GM18951 (cell line): ENCODE data around the gene PPFIBP1.

Experiments used
- POLR2A ChIP-seq: IDR thresholded peaks from 4 replicates; pipeline ENCODE4 v1.6.1; 2011; ENCODE audit warnings: mild to moderate bottlenecking; ENCODE audit not compliant: insufficient read length, insufficient read depth; ENCODE audit errors: extremely low read depth
- in situ Hi-C: fragments of 300-500 bp; cut with MboI; formaldehyde crosslinking; loops from one replicate; pipeline ENCODE4 v1.12.0; 2022; ENCODE audit warnings: low sequenced_read_pairs, mixed read lengths, inconsistent platforms; ENCODE audit not compliant: unreplicated experiment

PPFIBP1 gene

DNA sequence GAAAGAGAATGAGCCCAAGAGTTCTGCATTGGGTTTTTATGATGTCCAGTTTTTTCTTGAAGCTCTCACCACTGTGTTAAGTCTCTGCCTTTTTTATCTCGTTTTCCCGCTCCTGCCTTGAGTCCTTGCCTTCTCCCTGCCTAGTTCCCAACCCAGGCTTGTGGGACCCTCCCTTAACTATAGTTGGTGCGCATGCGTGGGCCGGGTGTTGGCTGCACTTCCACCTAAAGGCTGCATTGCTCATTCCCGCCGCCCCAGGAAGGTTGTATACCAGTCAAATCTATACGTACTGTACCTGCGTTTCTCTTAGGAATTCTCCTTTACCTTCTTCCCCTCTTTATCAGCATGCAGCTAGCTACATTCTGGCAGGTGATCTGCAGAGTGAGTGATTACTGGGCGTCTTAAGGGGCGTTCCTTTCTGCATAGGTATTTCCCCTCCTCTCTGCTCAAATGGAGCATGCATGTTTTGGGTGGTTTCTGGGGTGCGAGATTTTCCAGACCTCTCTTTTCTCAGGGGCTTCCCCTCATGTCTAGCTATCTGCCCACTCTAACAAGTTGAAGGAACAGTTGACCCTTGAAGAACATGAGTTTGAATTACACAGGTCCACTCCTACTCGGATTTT is 165.7 kb downstream of the PPFIBP1 start:
- in situ Hi-C loops, result no loop called here
- no peak for TF ChIP-seq POLR2A

DNA sequence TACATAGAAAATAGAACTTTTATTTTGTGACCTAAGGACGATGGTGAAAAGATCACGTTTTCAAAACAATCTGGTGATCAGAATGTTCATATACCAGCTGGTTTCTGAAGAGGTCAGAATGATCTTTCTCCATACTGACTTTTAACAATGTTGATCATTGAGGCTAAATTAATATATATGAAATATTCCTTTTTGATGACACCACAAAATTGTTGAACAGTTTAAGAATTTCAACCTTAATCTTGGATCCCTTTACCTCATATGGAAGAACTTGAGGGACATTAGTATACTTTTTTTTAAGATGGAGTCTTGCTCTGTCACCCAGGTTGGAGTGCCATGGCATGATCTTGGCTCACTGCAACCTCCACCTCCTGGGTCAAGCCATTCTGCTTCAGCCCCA is 169.4 kb downstream of the PPFIBP1 start:
- in situ Hi-C loops, result no loop called here
- no peak for TF ChIP-seq POLR2A

DNA sequence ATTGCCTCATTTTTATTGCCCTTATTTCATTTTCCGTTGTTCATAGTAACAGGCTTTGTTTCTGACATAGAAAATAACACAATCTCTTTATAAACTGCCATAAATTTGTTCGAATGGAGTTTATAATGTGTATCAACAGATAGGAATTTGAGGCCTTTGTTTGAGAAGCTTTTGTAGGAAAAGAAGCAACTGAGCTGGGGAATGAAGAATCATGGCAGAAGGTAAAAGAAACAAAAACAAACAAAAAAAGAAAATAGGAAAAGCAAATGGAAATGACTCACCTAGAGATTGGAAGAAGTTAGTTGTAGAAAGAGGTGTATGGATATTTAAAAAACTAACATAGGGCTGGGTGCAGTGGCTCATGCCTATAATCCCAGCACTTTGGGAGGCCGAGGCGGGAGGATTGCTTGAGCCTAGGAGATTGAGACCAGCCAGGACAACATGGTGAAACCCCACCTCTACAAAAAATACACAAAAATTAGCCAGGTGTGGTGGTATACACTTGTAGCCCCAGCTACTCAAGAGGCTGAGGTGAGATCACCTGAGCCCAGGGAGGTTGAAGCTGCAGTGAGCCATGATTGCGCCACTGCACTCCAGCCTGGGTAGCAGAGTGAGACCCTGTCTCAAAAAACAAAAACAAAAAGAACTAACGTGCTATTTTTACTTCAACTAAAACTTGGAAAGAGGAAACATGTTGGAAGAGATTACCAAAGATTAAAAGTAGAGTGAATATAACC is 171.7 kb downstream of the PPFIBP1 start:
- in situ Hi-C loops, result no loop called here
- TF ChIP-seq POLR2A, result no peak

DNA sequence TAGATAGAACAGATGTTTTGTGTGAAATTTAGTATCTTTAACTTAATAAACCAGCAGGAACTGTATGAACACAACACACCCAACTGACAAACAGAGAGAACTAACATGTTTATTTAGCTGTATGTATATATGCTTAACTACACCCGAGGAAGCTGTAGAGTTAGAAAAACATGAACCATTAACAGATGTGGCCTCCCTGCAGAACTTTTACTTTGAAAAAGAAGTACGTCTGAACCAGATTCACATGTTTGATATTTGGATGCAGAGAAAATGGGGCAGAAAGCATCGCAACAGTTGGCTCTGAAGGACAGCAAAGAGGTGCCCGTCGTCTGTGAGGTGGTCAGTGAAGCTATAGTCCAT is 172.3 kb downstream of the PPFIBP1 start, which contains the start of gene REP15:
Gene REP15, plus strand, starts transcription at position 155 of the 360 bp plus-strand sequence. Its CDS starts 116 bp downstream, at position 271.
- in situ Hi-C loops, result no loop called here
- TF ChIP-seq POLR2A, result no peak

DNA sequence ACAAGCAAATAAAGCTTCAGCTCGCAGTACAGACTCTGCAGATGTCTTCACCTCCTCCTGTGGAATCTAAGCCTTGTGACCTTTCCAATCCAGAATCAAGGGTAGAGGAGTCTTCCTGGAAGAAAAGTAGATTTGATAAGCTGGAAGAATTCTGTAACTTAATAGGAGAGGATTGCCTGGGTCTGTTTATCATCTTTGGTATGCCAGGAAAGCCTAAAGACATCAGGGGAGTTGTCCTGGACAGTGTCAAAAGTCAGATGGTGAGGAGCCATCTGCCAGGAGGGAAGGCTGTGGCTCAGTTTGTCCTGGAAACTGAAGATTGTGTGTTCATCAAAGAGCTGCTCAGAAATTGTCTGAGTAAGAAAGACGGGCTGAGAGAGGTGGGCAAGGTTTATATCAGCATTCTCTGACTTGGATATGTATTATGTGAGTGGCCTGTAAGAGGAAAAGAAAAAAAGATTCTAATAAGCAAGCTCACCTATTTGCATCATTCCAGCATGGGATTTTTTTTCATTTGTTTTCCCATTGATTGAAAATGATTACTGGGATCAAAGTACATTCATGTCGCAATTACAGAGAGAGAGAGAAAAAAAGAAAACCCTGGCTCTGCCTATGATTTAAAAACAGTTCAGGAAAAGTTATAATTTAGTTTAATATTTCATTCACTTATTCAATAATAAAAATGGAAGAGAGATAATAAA is 173.0 kb downstream of the PPFIBP1 start:
- in situ Hi-C loops, result no loop called here
- no peak for TF ChIP-seq POLR2A

DNA sequence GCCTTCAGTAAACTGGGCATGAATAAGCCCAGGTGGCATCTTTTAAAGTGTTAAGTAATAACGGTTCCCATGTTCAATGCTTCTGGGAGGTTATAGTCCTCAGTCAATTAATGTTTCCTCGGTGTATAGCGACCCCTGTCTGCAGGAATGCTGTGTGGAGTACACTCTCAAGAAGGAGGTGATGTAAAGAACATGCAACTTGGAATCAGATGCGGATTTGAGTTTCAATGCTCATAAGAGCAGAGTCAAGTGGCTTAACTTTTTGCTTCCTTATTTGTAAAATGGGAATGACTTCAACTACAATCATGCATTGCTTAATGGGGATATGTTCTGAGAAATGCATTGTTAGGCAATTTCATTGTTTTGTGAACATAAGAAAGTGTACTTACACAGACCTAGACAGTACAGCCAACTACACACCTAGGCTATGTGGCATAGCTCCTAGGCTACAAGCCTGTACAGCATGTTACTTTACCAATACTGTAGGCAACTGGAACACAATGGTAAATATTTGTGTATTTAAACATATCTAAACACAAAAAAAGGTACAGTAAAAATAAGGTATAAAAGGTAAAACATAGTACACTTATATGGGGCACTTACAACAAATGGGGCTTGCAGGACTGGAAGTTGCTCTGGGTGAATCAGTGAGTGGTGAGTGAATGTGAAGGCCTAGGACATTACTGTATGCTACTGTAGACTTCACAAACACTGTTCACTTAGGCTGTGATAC is 179.9 kb downstream of the PPFIBP1 start:
- no peak for TF ChIP-seq POLR2A
- in situ Hi-C loops, result no loop called here

DNA sequence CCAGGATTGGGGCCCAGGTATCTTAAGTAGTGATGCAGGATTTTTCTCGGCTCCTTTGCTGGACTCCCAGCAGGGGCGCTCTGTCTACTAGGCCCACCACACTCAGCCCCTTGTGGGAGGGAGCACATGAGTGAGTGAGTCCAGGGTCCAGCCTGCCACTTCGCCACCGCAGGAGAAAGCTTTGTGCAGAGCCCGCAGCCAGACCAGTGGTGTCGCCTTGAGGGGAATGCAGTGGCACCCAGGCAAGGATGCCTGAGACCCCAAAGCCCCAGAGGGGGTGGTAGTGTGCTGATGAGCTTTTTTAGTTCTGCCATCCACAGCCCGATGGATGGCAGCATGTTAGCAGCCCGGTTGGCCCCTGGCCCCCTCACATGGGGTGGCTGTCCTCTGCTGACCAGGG is 181.3 kb downstream of the PPFIBP1 start:
- in situ Hi-C loops, result no loop called here
- TF ChIP-seq POLR2A, result no peak

DNA sequence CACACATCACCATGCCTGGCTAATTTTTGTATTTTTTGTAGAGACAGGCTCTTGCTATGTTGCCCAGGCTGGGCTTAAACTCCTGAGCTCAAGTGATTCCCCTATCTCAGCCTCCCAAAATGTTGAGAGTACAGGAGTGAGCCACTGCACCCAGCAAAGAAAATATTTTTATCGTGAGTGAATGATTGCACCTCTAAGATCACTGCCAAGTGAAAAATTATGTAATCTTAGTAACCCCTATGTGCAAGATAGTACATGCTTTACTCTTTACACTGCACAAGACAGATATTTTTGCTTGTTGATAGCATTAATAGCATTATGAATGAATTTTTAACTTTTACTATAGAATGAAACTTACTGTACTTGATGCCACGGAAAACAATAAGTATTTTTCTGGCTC is 183.2 kb downstream of the PPFIBP1 start:
- no peak for TF ChIP-seq POLR2A
- in situ Hi-C loops, result no loop called here

DNA sequence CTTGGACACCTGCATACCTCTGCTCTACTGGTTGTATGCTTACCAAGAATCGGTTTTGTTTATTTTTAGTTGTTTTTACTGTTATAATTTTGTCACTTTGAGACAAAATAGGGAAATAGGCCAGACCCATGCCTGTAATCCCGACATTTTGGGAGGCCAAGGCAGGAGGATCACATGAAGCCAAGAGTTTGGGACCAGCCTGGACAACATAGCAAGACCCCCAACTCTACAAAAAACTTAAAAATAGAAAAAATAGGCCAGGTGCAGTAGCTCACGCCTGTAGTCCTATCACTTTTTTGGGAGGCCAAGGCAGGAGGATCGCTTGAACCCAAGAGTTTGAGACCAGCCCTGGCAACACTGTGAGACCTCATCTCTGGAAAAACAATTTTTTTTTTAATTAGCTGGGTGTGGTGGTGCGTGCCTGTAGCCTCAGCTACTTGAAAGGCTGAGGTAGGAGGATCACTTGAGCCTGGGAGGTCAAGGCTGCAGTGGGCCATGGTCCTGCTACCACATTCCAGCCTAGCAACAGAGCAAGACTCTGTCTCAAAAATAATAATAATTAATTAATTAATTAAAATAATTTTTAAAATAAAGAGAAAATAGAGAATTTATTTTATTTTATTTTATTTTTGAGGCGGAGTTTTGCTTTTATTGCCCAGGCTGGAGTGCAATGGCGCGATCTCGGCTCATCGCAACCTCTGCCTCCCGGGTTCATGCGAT is 185.4 kb downstream of the PPFIBP1 start:
- no peak for TF ChIP-seq POLR2A
- in situ Hi-C loops, result no loop called here

DNA sequence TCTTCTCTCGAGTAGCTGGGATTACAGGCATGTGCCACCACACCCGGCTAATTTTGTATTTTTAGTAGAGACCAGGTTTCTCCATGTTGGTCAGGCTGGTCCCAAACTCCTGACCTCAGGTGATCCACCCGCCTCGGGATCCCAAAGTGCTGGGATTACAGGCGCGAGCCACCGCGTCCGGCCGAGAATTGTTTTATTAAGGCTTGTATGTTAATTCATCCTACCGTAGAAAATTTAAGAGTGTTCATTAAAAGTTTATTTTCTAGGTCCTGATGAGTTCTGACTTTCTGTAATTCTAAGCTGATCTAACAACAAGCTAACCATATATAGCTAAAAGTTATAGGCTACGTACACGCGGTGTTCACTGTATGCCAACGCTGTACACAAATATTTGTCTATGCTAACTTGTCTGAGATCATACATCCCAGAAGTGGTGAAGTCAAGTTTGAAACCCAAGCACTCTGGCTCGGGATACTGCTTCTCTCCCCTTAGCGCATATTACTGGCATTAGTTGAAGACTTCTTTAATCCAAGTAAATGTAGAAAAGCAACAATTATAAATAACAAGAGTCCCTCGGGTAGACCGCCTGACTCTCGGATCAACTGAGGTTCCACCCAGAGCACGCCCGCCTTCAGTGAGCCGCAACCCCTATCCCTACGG is 186.1 kb downstream of the PPFIBP1 start:
- in situ Hi-C loops, result no loop called here
- TF ChIP-seq POLR2A, result no peak

DNA sequence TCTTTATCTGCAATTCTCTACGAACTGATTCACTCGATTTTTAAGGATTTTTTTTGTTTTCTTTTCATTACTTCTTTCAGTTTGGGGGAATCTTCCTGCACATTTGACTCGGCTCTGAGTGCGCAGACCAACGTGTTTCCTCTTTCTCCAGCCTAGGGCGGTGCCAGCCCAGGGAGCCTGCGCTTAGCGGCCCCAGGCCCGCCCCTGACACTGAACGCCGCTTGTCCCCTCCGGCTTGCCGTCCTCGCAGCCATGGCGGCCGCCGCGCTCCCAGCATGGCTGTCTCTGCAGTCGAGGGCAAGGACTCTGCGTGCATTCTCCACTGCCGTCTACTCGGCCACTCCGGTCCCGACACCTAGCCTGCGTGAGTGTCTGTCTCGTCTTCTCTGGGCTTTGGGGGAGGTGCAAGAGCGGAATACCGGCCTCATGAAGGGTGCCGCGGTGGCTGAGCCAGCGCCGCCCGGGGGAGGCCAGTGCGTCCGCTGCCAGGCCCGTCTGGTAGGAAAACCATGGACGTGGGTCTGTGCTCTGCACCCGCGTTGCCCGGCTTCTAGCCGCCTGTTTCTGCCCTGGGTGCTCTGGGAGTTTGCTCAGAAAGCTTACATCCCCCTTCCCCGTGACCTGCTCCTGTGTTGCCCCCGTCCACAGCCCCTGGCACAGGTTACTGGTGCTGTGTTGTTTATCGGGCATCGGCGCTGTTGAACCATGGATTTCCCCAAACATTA is 186.7 kb downstream of the PPFIBP1 start, which contains the start of gene MRPS35:
Gene MRPS35, plus strand, starts transcription at position 241 of the 725 bp plus-strand sequence. Its CDS starts 12 bp downstream, at position 253.
- in situ Hi-C loops, result no loop called here
- peak; percentile 97 for TF ChIP-seq POLR2A

DNA sequence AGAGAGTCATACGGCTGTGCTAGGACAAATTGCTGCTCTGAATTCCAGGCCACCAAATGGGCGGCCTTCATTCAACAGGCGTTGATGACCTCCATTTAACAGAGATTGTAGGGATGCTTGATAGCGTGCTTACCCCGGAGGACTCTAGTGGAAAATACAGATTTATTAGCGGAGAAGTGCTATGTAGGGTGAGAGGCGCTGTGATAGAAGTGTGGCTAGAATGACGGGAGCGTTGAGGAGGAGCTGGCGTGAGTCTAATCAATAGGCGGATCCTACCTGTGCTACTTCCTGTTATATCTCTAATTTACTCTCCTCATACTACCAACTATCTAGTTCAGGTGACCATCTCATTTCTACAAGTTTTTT is 187.3 kb downstream of the PPFIBP1 start:
- in situ Hi-C loops, result no loop called here

DNA sequence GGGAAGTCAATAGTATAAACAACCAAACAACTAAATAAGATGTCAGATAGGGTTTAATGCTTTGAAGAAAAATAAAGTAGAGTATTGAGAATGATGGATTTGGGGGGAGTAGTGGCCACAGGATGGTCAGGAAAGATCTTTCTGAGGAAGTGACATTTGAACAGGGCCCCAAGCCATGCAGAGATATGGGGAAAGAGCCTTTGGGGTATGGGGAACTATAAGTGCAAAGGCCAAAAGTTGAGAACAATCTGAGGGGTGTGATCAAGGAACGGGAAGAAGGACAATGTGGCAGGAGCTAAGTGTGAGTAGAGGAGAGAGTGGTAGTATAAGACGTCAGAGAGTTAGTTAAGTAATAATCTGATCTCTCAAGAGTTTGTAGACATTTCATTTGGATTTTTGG is 188.0 kb downstream of the PPFIBP1 start:
- in situ Hi-C loops, result no loop called here
- no peak for TF ChIP-seq POLR2A

More for the DNA sequence above, 187.3 kb downstream of the PPFIBP1 start:
- no peak for TF ChIP-seq POLR2A
